CD14-positive monocyte (primary cell): ENCODE data around the gene GAS2L2. TPM values are rescaled to one million over a fixed set of nuclear protein-coding genes. Genes with fewer than 3 reads are reported as not detected.

ENCODE experiments used
- DNase-seq, 3 donors: peaks; one replicate each; pipeline ENCODE4 v3.0.0-alpha.2; 2011 to 2022
- H2AFZ ChIP-seq: 2 replicates; pipeline ENCODE4 v1.6.0; 2012; ENCODE audit warnings: mild to moderate bottlenecking, low read depth, low read length, inconsistent platforms; ENCODE audit not compliant: insufficient read depth, poor library complexity, severe bottlenecking
- H3K27ac ChIP-seq, 2 donors: 1 replicate in 1 of 2; 2 replicates in 1 of 2; pipeline ENCODE4 v1.5.1; 2012 to 2013; ENCODE audit warnings: low read length in 2 of 2, control low read depth in 1 of 2, inconsistent platforms in 1 of 2, low read depth in 1 of 2, mild to moderate bottlenecking in 1 of 2
- H3K27me3 ChIP-seq, 2 donors: one replicate each; pipeline versions ENCODE4 v1.6.0 to v1.6.1; 2011 to 2013; ENCODE audit warnings: low read length in 2 of 2; ENCODE audit not compliant: control insufficient read depth in 2 of 2, insufficient read depth in 2 of 2
- H3K36me3 ChIP-seq, 2 donors: replicated peaks in 1 of 2; 1 replicate in 1 of 2; 2 replicates in 1 of 2; pipeline versions ENCODE4 v1.5.1 to v1.6.1; 2012 to 2013; ENCODE audit warnings: low read length in 2 of 2, control low read depth in 1 of 2, inconsistent platforms in 1 of 2, mild to moderate bottlenecking in 1 of 2; ENCODE audit not compliant: insufficient read depth in 2 of 2, control insufficient read depth in 1 of 2
- H3K4me1 ChIP-seq, 2 donors: 1 replicate in 1 of 2; 2 replicates in 1 of 2; pipeline versions ENCODE4 v1.5.1 to v1.6.1; 2012 to 2013; ENCODE audit warnings: low read length in 2 of 2, control low read depth in 1 of 2, inconsistent platforms in 1 of 2, mild to moderate bottlenecking in 1 of 2, moderate library complexity in 1 of 2; ENCODE audit not compliant: insufficient read depth in 2 of 2, control insufficient read depth in 1 of 2
- H3K4me2 ChIP-seq: replicated peaks from 2 replicates; pipeline ENCODE3; 2012; ENCODE audit warnings: low read length, moderate library complexity, mild to moderate bottlenecking; ENCODE audit not compliant: poor library complexity, severe bottlenecking; ENCODE audit errors: extremely low read depth
- H3K4me3 ChIP-seq, 3 experiments: fragments of 200-600 bp in 1 of 3; sonication (generic) in 1 of 3; replicated peaks in 1 of 3; 1 replicate in 2 of 3; 2 replicates in 1 of 3; pipeline ENCODE4 v1.5.1; 2011 to 2013; ENCODE audit warnings: low read length in 3 of 3, mild to moderate bottlenecking in 3 of 3, control low read depth in 2 of 3, low read depth in 2 of 3, inconsistent platforms in 1 of 3, moderate library complexity in 1 of 3
- H3K79me2 ChIP-seq: 2 replicates; pipeline ENCODE4 v1.6.0; 2012; ENCODE audit warnings: mild to moderate bottlenecking, control low read depth, inconsistent platforms, low read length, moderate library complexity; ENCODE audit not compliant: insufficient read depth
- H3K9ac ChIP-seq: 2 replicates; pipeline ENCODE4 v1.6.0; 2017; ENCODE audit warnings: low read length, mild to moderate bottlenecking; ENCODE audit not compliant: insufficient read depth, poor library complexity, severe bottlenecking
- H3K9me3 ChIP-seq, 2 donors: replicated peaks in 1 of 2; 1 replicate in 1 of 2; 2 replicates in 1 of 2; pipeline versions ENCODE4 v1.5.1 to v1.6.1; 2012 to 2013; ENCODE audit warnings: low read length in 2 of 2, control low read depth in 1 of 2; ENCODE audit not compliant: control insufficient read depth in 1 of 2, insufficient read depth in 1 of 2
- H4K20me1 ChIP-seq: 2 replicates; pipeline ENCODE4 v1.6.0; 2012; ENCODE audit warnings: mild to moderate bottlenecking, low read length, control low read depth, moderate library complexity; ENCODE audit not compliant: insufficient read depth
- H3K27ac Mint-ChIP-seq, 7 donors: one replicate each; pipeline ENCODE4 v1.8.0; 2020; ENCODE audit warnings: mild to moderate bottlenecking in 7 of 7, mixed read lengths in 7 of 7, moderate library complexity in 6 of 7, inconsistent platforms in 2 of 7
- H3K27me3 Mint-ChIP-seq, 3 donors: one replicate each; pipeline ENCODE4 v1.8.0; 2021 to 2022; ENCODE audit warnings: low read depth in 3 of 3, mild to moderate bottlenecking in 3 of 3, mixed read lengths in 3 of 3, moderate library complexity in 3 of 3, inconsistent platforms in 1 of 3
- H3K36me3 Mint-ChIP-seq, 2 donors: one replicate each; pipeline ENCODE4 v1.8.0; 2020; ENCODE audit warnings: mixed read lengths in 2 of 2, inconsistent platforms in 1 of 2, mild to moderate bottlenecking in 1 of 2
- H3K4me1 Mint-ChIP-seq: one replicate; pipeline ENCODE4 v1.8.0; 2020; ENCODE audit warnings: mild to moderate bottlenecking, mixed read lengths
- H3K4me3 Mint-ChIP-seq, 2 donors: one replicate each; pipeline ENCODE4 v1.8.0; 2020; ENCODE audit warnings: mild to moderate bottlenecking in 2 of 2, mixed read lengths in 2 of 2, moderate library complexity in 1 of 2
- H3K9me3 Mint-ChIP-seq, 7 donors: one replicate each; pipeline ENCODE4 v1.8.0; 2020 to 2022; ENCODE audit warnings: mixed read lengths in 7 of 7, mild to moderate bottlenecking in 6 of 7, moderate library complexity in 6 of 7, inconsistent platforms in 2 of 7
- CTCF ChIP-seq: fragments of 200-600 bp; IDR thresholded peaks from one replicate; pipeline ENCODE4 v1.8.0; 2022; ENCODE audit warnings: antibody characterized with exemption, mild to moderate bottlenecking
- WGBS: methylation state at CpG from one replicate; pipeline ENCODE4 v1.1.5; 2013; ENCODE audit warnings: missing lambda C conversion rate; ENCODE audit not compliant: insufficient coverage; 5-methylcytosine and 5-hydroxymethylcytosine counted together
- intact Hi-C, 2 donors: fragments of 100-400 bp; cut with micrococcal nuclease; formaldehyde crosslinking; loops; one replicate each; pipeline versions ENCODE4 v1.15.0 to v1.15.1; 2023
- polyA plus RNA-seq, 3 donors: library from polyadenylated mRNA; depleted of rRNA in 1 of 3; unstranded in 2 of 3; stranded (reverse) in 1 of 3; fragments of 300-500 nt in 2 of 3; fragments of >200 nt in 1 of 3; fragmentation: Illumina TruSeq in 2 of 3; gene quantifications; 1 replicate in 2 of 3; 2 replicates in 1 of 3; pipeline ENCODE4 v1.2.3, GENCODE V29; 2012 to 2021

Gene GAS2L2
- polyA plus RNA-seq, 3 donors, result not detected

DNA sequence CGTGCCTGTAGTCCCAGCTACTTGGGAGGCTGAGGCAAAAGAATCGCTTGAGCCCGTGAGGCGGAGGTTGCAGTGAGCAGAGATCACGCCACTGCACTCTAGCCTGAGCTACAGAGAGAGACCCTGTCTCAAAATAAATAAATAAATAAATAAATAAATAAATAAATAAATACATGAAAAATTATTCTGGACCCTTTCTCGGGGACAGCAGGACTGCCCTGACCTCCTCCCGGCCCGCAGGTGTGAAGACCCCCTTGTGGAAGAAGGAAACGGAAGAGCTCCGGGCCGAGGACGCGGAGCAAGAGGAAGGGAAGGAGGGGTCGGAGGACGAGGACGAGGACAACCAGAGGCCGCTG is 10.7 kb upstream of the GAS2L2 start:
- Histone ChIP-seq H3K36me3 (no peaks in the 10 kb centered on the region), H3K4me2 (peak overlapping the region; percentile 92), H3K79me2 (no peaks in the 10 kb centered on the region), H3K9me3 (no peaks in the 10 kb centered on the region), H3K27ac (no peak overlapping the region), H3K4me1 (peaks cover 9 to 13% of the 10 kb centered on the region in 2 donors), H4K20me1 (no peaks in the 10 kb centered on the region), H3K27me3 (peaks cover 3 to 17% of the 10 kb centered on the region in 2 donors), H2AFZ (peak overlapping the region; percentile 89), H3K4me3 (peak overlapping the region in 1 of 3 experiments; percentile 76), H3K9ac (no peak overlapping the region)
- no peaks in the 10 kb centered on the region for H3K36me3 Mint-ChIP-seq
- peaks cover 0 to 4% (median 0%) of the 10 kb centered on the region in 7 donors for H3K9me3 Mint-ChIP-seq
- H3K27ac Mint-ChIP-seq, result peak overlapping the region in 2 of 7 donors; percentile 41 to 57
- peak overlapping the region; percentile 51 to 84 for H3K4me3 Mint-ChIP-seq
- peaks cover 19 to 32% (median 30%) of the 10 kb centered on the region in 3 donors for H3K27me3 Mint-ChIP-seq
- intact Hi-C loops, result loop anchor here (2.0 kb wide), 2 partner anchors 41 to 45 kb away; partner anchors contain the start of gene TAF15 (in 1 of the 2)
- no peak for DNase-seq
- WGBS, result 8% methylated on average over 13 of the region's 17 CpGs
- H3K4me1 Mint-ChIP-seq, result peaks cover 9% of the 10 kb centered on the region
- TF ChIP-seq CTCF, result no peak

DNA sequence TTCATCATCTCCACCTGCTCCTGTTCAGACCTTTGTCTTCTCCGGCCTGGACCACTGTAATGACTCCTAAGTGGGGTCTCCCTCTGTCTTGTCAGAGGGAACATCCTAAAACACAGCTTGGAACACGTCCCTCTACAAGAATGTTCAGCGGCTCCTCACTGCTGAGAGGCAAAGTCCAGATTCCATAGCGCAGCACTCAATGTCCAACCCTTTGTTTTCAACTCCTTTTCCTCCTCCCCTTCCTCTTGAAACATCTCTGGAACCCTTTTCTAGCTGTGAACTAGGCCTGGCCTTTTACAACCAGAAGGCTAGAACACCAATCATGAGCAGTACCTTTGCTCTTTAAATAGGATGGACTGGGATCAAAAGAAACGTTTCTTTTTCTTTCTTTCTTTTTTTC is 8.6 kb upstream of the GAS2L2 start:
- peaks cover 3 to 17% of the 10 kb centered on the region in 2 donors for H3K27me3 ChIP-seq
- Mint-ChIP-seq H3K9me3 (peaks cover 0 to 4% (median 2%) of the 10 kb centered on the region in 7 donors), H3K36me3 (no peaks in the 10 kb centered on the region), H3K4me3 (no peak overlapping the region), H3K27me3 (peaks cover 19 to 30% (median 28%) of the 10 kb centered on the region in 3 donors), H3K4me1 (peaks cover 9% of the 10 kb centered on the region), H3K27ac (no peak overlapping the region)
- H3K9me3 ChIP-seq, result no peaks in the 10 kb centered on the region
- TF ChIP-seq CTCF, result no peak
- no peaks in the 10 kb centered on the region for H4K20me1 ChIP-seq
- 97% methylated on average over 5 of the region's 5 CpGs for WGBS
- H3K79me2 ChIP-seq, result no peaks in the 10 kb centered on the region
- no peak overlapping the region for H2AFZ ChIP-seq
- no peak overlapping the region for H3K27ac ChIP-seq
- no peak overlapping the region for H3K9ac ChIP-seq
- H3K4me1 ChIP-seq, result peaks cover 9 to 13% of the 10 kb centered on the region in 2 donors
- intact Hi-C loops, result no loop called here
- H3K4me2 ChIP-seq, result no peak overlapping the region
- no peak overlapping the region for H3K4me3 ChIP-seq
- DNase-seq, result no peak
- H3K36me3 ChIP-seq, result no peaks in the 10 kb centered on the region
